Measurements from ENCODE around the gene CHRNA7. TPM values are rescaled to one million over a fixed set of nuclear protein-coding genes. Genes with fewer than 3 reads are reported as not detected.
"Not testable (repeated sequence)": the region's sequence is repeated elsewhere in the genome, so short reads cannot be mapped to it uniquely, and the experiment has no call there.

Gene CHRNA7
- total RNA-seq, 1 experiment from 2014 or later: 8.6 TPM

DNA sequence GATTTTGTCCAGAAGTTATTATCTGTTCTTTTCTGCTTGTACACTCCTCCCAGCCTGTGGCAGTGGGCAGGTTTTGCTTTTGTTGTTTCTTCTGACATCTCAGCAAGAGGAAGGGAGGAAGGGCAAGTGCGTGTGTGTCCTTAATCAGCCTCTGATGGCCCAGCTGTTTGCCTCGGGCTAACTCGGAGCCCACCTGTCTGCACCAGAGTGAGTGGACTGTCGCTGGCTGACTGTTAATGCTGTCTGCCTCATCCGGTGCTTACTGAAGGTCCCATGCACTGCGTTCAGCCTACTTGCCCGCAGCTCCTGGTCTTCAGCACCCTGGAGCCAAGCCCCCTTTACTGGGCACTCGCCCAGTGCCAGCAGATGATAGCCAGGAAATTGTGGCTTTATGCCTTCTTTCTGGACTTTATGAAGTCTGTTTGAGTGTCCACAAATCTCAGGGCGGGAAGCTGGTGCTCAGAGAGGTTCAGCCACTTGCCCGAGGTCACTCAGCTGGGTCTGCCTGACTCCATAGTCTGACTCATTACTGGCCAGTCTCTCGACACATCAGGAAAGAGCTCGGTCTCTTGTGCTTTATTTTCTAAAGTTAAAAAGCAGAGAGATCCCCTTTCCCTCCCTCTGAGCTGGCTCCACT lies 89.5 kb downstream of the CHRNA7 start:
- no peak for DNase-seq (ENCODE audit: low spot score)

DNA sequence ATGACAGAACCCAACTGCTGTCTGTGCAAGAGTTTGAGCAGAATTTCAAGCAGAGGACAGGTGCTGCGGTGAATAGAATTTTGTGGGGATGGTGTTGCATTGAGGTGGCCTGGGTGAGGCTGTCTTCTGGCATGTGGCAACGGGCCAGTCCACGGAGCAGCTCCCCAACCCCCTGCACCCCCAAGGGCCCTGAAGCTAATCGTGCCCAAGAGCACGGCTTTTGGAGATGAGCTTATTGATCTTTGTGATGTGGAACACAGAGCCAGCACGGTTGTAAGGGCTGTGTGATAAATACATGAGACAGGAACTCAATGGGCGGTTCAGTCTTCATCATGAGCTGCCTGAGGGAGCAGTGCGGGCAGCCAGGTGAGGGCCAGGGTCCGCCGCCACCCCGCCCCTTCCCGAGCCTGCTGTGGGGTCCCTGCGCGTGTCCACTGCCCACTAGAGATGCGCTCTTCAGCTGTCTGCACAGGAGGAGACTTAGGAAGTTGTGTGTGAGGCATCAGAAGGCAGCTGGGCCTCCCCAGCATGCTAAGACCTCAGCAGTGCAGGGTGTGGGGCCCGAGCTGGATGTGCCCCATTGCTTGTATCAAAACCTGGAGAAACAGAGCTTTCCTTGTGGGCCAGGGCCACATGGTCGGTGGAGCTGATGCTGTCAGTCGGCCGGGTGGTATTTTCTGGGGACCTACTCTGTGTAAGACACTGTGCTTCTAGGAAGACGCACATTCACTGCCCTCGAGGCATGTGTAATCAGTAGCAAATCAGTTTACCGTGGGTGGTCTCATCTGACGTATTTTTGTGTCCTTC lies 90.5 kb downstream of the CHRNA7 start:
- no peak for DNase-seq (ENCODE audit: low spot score)

DNA sequence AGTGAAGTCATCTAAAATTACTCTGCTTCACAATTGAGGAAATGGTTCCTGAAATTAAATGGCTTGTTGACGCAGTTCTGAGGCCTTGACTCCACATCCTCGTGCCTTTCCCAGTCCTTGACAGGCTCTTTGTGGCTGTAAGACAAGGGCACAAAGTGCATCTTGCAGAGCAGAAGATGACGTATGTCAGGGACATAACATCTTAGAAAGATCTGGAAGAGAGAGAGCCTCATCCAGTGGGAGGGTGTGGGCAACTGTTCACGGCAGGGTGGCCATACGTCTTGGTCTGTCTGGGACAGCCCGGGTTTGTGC lies 91.0 kb downstream of the CHRNA7 start:
- DNase-seq (ENCODE audit: low spot score): no peak

DNA sequence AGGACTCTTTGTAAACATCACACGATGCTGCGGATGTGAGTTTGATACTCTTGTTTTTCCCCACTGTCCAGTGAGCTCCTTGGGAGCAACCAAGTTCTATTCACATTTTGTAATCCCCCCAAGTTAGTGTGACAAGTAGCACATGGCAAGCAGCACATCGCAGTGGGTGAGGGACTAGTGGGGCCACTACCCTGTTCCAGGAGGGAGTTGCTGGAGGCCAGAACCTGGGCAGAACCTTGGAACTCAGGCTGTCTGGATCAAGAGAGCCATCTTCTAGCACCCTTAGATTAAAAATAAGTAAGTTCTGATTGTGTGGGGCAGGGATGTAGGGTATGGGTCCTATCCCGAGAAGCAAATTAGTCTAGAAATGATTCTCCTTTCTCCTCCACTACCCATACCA lies 91.7 kb downstream of the CHRNA7 start:
- no peak for DNase-seq (ENCODE audit: low spot score)

DNA sequence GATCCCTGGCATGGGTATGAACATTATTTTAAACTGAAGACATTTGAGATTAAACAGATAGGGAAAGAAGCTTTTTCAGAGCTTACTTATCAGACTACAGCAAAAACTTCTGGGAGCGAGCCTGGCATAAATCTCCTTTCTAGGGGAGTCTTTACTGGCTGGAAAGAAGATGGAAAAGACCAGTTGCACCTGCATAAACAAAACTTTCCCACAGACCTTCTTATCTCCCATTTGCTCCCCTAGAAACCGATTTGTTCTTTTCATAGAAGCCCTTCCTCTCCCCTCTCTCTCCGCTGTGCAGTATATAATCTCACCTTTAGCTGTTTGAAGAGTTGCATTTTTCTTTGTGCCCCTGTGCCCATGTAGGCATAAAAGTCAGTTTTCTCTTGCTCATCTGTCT lies 93.2 kb downstream of the CHRNA7 start:
- DNase-seq (ENCODE audit: low spot score): no peak

DNA sequence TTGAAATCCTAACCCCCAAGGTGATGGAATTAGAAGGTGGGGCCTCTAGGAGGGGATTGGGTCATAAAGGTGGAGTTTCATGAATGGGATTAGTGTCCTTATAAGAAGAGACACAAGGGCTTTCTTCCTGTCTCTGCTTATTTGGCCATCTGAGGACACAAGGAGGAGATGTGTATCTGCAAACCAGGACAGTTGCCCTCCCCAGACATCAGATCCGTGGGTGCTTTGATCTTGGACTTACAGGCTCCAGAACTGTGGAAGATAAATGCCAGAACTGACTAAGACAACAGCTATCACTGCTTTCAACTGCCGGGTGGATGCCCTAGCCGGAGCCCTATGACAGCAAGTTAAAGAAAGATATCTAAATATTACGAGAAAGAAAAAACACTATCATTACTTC lies 94.4 kb downstream of the CHRNA7 start:
- DNase-seq (ENCODE audit: low spot score): no peak

DNA sequence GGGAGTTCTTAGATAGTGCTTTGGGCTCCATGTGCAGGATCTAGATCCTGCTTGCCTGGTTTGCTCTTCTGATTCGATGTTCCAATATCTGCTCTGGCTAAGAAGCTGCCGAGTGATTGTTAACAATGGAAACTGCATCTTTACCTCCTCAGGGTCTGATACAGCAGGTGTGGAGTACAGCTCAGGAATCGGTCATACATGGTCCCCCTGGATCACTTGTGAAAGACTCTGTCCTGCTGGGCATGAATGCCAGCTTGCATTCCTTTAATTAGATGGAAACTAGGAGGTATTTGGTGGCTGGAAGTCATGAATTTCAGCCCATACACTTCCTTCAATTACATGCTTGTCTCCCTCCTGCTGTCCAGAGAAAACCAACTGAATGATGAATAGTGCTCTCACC lies 95.3 kb downstream of the CHRNA7 start:
- no peak for DNase-seq (ENCODE audit: low spot score)

DNA sequence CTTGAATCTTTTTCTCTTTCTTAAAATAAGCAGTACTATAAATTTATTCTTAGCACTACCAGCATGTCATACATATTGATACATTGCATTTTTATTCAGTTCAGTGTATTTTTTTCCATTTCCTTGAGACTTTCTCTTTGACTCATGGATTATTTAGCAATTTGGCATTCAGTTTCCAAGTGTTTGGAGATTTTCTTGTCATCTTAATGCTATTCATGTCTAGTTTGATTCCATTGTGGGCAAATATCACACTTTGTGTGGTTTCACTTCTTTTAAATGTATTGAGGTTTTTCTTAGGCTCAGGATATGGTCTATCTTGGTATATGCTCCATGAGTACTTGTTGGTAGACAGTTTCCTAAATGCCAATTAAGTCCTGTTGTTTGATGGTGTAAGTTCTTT lies 99.5 kb downstream of the CHRNA7 start:
- DNase-seq (ENCODE audit: low spot score): no peak

DNA sequence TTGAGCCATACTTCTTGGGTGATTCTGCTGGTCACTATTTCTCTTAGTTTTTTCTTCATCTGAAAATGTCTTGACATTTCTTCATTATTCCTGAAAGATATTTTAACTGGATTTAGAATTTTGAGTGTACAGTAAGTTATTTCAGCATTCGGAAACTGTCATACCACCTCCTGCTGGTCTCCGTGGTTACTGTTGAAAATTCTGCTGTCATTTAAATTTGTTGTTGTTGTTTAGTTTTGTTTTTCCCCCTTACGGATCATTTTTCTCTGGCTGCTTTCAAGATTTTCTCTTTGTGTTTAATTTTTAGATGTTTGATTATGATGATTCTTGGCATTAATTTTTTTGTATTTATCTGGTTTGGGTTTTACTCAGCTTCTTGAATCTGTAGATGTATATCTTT lies 100.5 kb downstream of the CHRNA7 start:
- no peak for DNase-seq (ENCODE audit: low spot score)

DNA sequence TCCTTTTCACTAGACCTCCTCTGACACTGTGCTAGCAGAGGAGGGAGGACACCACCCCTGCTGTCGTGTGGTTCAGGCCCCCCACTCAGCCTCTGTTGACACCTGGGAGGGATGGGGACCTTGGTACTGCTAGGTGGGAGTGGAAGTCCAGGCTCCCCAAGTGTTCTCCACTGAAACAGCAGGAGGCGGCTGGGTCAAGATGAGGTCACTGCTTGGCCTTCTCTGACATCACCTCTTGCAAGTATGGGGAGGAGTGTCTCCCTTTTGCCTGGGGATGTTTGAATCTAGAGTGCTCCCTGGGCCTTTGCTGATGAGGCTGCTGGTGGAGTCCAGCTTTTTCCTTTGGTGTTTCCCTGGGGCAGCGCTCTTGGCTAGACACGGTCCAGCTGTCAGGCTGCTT lies 101.5 kb downstream of the CHRNA7 start:
- no peak for DNase-seq (ENCODE audit: low spot score)

DNA sequence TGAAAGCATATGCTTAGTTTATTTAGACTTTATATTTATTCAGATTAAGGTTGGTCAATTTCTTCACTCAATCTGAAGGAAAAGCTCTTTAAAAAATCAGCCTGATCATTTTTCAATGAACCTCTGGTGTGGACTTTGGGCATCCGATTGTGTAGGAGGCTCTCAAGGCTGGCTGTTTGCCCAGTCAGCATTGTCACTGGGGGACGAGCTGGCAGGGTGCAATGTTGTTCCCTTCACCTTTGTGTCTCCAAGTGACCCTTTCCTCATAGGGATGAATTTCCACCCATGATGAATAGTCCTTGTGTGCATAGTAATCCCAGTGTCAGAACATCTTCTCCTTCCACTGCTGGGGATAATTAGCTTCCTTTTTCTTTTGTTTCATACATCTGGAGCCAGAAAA lies 102.5 kb downstream of the CHRNA7 start:
- no peak for DNase-seq (ENCODE audit: low spot score)

DNA sequence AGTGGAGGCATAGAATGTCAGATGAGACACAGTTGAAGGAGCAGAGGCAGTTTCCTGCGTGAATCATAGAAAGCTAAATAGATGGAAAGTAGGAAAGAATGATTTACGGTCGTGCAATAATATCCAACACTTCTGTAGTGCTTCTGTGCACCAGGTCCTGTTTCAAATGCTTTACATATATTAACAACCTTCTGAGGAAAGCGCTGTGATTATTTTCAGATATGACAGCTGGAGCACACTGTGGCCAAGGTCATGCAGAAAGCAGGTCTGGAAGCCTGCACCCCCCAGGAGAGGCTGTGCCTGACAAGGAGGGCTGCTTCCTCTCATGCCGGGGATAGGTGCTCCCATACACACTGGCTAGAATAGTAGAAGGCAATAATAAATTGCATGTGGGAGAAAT lies 104.5 kb downstream of the CHRNA7 start:
- no peak for DNase-seq (ENCODE audit: low spot score)

DNA sequence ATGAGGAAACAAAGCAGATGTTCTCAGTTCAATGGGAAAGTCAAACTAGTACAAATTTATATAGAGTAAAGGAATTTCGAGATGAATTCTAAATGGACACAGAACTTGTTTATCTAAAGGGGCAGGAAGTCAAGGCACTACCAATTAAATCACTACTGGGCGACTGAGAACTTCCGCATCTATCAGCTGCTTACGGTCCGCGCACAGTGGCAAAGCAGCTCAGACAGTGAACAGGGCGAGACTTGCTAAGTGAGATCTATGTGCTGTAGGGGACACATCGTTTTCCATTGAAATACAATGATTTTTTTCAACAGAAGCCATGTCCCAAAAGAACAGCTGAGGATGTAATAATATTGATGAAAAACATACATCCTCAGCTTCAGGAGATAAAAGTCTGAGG lies 105.0 kb downstream of the CHRNA7 start:
- DNase-seq (ENCODE audit: low spot score): no peak

DNA sequence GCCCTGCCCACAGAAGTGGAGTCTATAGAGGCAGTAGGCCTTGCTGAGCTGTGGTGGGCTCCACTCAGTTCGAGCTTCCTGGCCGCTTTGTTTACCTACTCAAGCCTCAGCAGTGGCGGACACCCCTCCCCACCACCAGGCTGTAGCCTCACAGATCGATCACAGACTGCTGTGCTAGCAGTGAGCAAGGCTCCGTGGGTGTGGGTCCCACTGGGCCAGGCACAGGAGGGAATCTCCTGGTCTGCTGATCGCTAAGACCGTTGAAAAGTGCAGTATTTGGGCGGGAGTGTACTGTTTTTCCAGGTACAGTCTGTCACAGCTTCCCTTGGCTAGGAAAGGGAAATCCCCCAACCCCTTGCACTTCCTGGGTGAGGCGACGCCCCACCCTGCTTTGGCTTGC lies 115.2 kb downstream of the CHRNA7 start:
- not testable (repeated sequence) for DNase-seq (ENCODE audit: low spot score)

DNA sequence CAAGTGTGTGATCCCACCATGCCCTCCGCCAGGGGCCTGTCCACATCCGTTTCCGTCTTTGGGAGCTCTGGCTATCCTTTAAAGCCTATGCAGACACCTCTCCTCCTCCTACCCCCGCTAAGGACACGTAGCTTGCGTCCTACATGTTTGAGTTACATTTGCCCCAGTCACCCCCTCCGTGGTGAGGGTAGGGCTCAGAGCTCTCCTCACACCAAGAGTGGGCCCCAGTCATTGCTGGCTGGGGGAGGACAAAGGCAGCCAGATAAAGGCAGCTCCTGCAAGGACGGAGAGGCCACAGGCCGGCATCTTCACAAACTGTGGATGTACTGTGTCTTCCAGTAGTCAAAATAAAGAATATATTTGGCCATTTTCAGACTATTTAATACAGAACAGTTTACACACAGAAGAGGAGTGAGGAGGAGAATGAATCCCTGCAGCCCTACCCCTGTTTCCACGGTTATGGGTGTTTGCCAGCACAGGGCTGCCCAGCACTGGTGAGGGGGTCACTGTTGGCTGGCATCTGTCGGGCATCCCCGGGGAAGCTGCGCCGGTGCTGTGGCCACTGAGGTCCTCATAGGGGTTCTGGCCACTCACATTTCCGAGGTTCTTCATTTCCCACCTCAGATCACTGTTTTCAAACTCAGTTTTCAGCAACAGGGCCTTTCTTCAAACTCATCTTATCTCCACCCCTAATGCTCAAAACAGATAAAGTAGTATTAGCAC lies 118.7 kb downstream of the CHRNA7 start:
- DNase-seq (ENCODE audit: low spot score): no peak

DNA sequence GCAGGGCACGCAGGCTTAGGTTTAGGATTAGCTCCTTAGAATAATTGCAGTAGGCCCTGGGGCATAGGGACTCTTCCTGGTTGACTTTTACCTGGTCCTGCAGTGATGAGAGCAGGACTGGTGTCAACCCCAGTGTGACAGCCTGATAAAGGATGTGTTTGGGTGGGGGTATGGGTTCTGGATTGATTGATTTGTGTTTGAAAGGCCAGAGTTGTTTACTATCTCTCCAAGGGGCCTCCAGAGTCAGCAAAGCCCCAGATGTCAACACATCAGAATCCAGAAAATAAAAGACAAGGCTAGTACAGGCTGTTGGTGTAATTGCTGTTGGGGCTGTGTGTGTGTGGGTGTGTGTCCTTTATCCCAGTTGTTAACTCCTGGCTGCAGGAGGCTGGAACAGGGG lies 122.3 kb downstream of the CHRNA7 start:
- DNase-seq (ENCODE audit: low spot score): no peak

DNA sequence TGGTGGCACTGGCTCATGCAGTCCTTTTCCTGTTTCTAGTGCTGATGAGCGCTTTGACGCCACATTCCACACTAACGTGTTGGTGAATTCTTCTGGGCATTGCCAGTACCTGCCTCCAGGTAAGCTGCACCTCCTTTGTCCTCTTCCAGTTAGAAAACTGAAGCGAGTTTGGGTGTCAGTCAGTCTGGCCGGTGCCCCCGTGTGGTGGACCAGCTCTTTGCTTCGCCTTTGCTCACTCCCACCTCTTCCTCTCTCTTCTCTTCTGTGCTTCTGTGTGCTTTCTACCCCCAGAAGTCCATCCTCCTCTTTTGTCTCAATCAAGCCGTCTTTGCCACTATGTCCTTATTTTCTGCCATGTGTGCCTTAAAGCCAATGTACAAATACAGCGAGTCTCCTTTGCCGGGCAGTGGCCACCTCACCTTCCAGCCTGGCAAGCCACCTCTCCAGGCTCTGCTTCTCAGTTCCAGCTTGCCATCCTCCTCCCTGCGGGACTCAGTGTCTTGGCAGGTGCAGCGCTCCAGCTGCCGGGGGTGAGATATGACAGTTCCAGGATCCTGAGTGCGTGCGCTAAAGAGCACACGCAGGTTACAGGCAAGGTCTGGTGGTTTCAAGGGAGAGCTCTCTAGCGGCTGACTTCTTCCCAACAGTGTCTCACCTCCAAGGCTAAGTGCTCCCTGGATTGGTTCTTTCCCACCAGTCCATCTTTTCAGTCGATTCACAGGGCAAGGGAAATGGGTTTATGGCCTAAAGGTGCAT lies 123.7 kb downstream of the CHRNA7 start:
- DNase-seq (ENCODE audit: low spot score): not testable (repeated sequence)

DNA sequence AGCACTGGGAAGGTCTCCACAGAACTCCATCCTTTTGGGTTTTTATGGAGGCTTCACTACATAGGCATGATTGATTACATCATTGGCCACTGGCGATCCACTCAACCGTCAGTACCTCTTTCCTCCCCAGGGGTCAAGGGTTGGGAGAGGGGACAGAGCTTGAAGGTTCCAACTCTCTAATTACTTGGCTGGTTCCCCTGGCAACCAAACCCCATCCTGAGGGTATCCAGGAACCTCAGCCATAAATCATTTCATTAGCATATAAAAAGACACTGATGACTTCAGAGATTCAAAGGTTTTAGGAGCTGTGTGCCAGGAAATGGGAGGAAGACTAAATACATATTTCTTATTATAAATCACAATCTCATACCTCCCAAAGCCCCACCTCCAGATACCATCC lies 131.8 kb downstream of the CHRNA7 start:
- DNase-seq (ENCODE audit: low spot score): not testable (repeated sequence)

DNA sequence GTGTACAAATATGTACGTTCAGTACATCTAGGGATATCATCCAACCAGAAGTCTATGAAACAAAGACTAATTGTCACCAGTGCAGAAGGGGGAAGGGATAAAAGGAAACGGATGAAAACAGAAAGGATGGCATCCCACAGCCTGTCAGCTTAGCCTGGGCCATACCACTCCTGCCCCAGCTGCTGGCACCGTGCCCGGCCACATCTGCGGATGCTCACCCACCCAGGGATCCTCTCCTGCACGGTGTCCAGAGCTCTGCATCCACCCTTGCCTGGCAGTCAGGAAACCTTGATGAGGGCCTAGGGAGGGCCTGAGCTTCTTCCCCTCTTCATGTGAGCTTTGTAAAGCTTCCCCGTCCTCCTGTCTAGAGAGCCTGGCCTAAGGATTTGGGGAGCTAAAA lies 133.8 kb downstream of the CHRNA7 start:
- not testable (repeated sequence) for DNase-seq (ENCODE audit: low spot score)

DNA sequence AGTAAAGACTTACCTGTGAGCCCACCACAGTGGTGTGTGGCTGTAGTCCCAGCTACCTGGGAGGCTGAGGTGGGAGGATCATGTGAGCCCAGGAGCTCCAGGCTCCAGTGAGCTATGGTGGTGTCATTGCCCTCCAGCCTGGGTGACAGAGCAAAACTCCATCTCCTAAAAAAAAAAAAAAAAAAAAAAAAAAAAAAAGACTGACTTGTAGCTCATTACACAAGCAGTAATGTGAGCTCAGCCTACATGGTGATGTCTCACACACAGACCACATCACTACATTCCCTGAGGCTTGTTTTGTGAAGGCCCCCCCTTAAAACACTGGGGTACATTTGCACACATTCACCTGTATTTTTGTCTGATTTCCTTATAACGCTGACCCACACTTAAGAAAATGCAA lies 134.4 kb downstream of the CHRNA7 start:
- DNase-seq (ENCODE audit: low spot score): not testable (repeated sequence)

DNA sequence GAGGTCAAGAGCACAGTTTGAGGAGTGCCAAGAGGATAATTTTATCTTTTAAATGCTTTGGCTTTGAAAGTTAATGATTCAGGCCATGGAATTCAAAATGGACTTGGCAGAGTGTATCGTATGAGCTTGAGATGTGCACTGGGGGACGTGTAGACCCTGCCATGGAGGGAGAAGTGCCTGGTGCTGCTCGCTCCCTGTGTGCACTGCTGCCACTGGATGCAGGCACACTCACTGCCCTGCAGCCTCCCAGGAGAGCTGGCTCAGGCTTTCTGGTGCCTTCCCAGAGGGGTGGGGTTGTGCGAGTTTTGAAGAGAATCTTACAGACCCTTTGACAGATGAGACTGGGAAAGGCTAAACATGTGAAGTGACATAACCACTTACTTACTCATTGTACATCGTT lies 135.5 kb downstream of the CHRNA7 start:
- DNase-seq (ENCODE audit: low spot score): not testable (repeated sequence)

DNA sequence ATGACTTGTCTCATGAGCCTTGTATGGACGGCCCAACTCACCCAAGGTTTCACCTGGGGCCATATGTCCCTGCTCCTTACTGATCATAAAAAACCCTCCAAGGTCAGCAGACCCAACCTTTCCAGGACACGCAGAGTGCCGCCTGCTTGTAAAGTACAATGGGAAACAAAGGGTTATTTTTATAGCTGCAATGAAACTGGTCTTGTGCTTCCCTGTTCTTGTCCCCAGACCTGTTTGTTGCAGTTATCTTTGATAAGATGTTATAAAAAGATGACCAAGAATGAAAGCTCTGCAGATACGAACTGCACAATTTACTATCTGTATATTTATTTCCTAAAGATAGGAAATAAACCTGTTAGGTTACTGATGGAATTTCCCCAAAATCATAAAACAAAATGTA lies 136.0 kb downstream of the CHRNA7 start:
- DNase-seq (ENCODE audit: low spot score): not testable (repeated sequence)

All from HT-29 (cell line).